GM19351 (cell line): Measurements from ENCODE around the gene CASP9.

Source experiments
- ATAC-seq: cut with Tn5 transposase; IDR thresholded peaks from one replicate; pipeline ENCODE4 v1.9.1; 2021; ENCODE audit warnings: mild to moderate bottlenecking, moderate library complexity; ENCODE audit not compliant: unreplicated experiment

Gene CASP9

DNA sequence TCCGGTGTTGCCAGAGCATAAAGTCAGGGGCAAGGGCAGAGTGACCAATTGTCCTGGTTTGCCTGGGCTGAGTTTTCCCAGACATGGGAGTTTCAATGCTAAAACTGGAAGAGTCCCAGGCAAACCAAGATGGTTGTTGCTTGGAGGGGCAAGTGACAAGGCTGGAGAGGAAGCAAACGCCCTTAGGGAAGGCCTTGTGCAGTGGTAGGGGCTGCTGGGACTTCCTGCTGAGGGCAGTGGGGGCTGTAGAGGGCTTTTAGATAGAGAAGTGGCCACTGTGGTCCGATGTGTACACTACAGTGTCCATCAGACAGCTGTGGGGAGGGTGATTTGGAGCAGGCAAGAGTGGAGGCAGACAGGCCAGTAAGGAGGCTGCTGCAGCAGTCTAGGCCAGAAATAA is 74.4 kb downstream of the CASP9 start:
- ATAC-seq = no peak

DNA sequence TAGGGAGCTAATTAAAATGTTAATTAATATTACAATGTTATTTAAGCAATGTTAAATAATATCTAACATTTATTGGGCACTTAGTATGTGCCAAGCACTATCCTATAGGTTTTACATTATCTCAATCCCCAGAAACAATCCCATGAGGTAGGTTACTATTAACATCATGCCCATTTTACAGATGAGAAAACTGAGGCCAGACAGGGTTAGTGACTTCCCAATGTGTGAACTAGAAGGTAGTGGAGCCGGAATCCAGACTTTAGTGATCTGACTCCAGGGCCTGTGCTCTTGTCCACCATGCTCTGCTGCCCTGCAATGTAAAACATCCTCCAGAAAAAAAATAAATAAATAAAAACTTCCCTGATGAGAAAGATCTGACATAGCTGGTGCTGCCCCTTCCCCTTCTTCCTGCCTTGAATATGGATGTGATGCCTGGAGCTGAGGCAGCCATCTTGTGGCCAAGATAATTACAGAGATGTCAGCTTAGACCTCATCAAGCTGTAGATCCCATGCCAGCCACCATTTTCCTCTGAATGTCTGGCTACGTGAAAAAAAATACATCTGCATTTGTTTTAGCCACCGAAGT is 75.0 kb downstream of the CASP9 start:
- ATAC-seq = no peak

DNA sequence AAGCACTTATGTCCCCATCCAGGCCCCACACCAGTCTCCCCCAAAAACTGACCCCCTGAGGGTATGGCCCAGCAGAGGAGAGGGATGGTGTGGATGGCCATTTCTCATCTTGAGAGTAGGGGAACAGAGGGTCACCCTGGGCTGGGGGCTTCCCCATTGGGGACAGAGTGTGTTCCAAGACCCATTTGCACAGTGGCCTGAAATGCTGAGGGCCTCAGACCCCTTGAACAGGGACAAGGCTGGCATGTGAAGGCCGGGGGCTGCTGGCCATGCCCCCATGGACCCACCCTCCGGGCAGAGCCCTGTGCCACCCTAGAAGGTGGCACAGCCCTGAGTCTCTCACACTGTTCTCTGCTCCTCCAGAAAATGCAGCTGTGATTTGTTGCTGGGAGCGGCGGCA is 77.8 kb downstream of the CASP9 start:
- ATAC-seq = no peak

DNA sequence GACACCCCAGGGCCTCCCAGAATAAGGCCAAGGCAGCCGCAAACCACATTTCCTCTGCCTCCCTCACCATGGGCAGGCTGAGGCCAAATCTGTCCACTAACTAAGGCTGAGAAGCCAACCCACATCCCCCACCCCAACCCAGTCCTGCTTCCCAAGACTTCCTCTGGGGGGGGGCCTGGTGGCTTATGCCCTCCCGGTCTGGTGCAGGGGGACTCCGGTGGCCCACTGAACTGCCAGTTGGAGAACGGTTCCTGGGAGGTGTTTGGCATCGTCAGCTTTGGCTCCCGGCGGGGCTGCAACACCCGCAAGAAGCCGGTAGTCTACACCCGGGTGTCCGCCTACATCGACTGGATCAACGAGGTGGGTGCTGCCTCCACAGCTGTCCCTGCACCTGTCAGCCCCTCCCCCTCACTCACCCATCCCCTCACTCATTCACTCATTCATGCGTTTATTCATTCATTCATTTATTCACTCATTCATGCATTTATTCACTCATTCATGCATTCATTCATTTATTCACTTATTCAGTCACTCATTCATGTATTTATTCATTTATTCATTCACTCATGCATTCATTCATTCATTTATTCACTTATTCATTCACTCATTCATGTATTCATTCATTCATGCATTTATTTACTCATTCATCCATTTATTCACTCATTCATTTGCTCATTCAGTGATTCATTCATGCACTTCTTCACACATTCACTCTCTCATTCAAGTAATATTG is 78.5 kb downstream of the CASP9 start:
- no peak for ATAC-seq

DNA sequence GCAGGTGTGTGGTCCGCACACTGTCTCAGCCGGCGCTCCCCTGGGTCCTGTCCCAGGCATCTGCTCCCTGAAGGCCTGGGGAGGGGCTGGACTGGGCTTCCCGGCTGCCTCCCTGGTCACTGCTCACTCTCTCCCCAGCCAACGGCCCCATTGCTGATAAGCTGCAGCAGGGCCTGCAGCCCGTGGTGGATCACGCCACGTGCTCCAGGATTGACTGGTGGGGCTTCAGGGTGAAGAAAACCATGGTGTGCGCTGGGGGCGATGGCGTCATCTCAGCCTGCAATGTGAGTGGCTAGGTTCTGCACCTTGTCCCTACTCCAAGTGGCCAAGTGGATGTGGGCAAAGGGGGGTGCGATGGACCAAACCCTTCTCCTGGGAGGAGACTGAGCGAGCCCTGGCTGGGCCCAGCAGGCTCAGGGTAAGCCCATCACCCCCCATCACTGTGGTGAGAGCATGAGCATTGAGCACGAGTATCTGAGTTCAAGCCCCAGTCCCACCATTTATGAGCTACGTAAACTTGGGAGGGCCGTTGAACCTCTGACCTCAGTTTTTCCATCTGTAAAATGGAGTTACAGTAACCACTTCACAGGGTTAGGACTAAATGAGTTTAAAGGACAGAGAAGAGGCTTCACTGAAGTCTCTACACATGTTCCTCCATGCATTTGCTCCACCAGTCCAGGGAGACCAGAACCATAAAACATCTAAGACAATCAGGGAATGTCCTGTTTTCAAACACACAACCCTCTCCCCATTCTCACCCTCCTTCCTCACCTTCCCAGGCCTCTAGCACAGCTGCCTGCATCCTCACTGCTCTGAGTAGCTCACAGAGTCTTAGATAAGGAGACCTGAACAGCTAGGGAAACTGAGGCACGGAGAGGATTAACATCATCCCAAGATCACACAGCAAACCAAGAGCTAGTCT is 79.3 kb downstream of the CASP9 start:
- ATAC-seq = no peak

DNA sequence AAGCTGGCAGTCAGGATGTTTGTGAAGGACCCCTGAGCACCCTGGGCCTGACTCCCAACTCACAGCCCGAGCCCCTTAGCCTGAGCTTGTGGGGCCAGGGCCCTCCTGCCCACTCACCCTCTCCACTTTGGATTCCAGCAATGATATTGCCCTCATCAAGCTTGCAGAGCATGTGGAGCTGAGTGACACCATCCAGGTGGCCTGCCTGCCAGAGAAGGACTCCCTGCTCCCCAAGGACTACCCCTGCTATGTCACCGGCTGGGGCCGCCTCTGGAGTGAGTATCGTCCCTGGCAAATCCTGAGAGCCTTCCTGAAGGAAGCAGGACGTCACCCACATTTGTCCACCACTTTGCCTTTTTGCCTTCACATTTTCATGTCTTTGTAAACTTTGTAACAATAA is 80.7 kb downstream of the CASP9 start:
- ATAC-seq = no peak

DNA sequence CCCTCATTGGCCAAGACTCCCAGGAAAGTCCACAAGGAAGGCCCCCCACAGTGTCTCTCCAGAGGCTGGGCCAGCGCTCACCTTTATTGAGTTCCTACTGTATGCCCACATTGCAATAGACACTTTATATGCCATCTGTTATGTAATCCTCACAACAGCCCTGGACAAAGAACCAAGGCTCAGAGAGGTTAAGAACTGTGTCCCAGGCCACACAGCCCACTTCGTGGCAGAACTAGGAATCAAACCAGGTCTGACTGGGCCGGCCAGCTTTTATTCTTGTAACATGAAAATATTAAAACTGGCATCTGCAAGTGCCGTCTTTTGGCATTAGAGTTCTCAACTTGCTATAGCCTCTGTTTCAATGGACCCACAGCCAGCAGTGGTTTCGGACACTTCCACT is 81.3 kb downstream of the CASP9 start:
- ATAC-seq = no peak

DNA sequence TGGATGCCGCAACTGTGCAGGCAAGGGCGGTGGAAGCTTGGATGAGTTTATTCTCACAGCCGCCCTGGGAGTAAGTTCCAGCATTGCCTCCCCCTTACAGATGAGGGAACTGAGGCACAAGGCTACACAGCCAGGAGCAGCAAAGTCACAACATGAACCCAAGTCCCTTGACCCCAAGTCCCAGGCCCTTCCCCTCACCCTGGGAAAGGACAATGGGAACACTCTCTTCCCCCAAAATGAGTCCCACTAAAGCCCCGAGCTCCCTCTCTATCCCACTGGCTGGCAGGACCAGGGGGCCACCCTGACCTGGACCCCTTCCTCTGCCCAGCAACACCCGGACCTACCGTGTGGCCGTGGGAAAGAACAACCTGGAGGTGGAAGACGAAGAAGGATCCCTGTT is 81.9 kb downstream of the CASP9 start:
- no peak for ATAC-seq
